B cell (primary cell): Measurements from ENCODE around the gene CLASP1. TPM values are rescaled to one million over a fixed set of nuclear protein-coding genes. Genes with fewer than 3 reads are reported as not detected.

Source experiments
- ATAC-seq: fragments of 200-7000 bp; cut with Tn5 transposase; one replicate; pipeline ENCODE4 v1.10.0; 2021; ENCODE audit warnings: low read depth, mild to moderate bottlenecking, moderate number of reproducible peaks, moderate library complexity
- CTCF ChIA-PET: fragments of 350-600 bp; sonication (Branson Sonifier 250); formaldehyde crosslinking; loops from one replicate; lab custom pipeline; 2021; ENCODE audit warnings: antibody characterized with exemption, inconsistent platforms; lab: Charles Lee
- POLR2A ChIA-PET: fragments of 350-600 bp; sonication (Branson Sonifier 250); formaldehyde crosslinking; loops from one replicate; lab custom pipeline; 2021; ENCODE audit warnings: antibody characterized with exemption; lab: Charles Lee
- DNase-seq: peaks from one replicate; pipeline ENCODE4 v3.0.0; 2013
- H2AFZ ChIP-seq: 2 replicates; pipeline ENCODE4 v1.6.1; 2012; ENCODE audit warnings: mild to moderate bottlenecking, low read depth, low read length; ENCODE audit not compliant: insufficient read depth, poor library complexity, severe bottlenecking
- H3K27ac ChIP-seq, 2 donors: 1 replicate in 1 of 2; 2 replicates in 1 of 2; pipeline ENCODE4 v1.5.1; 2012 to 2013; ENCODE audit warnings: low read length in 2 of 2, mild to moderate bottlenecking in 2 of 2, moderate library complexity in 1 of 2
- H3K27me3 ChIP-seq, 4 experiments: fragments of 200-600 bp in 1 of 4; sonication (generic) in 1 of 4; replicated peaks in 1 of 4; 1 replicate in 2 of 4; 2 replicates in 2 of 4; pipeline versions ENCODE4 v1.6.1 to v1.7.0; 2013 to 2016; ENCODE audit warnings: low read length in 3 of 4, mild to moderate bottlenecking in 2 of 4, mixed read lengths in 1 of 4, moderate library complexity in 1 of 4; ENCODE audit not compliant: insufficient read depth in 4 of 4, control insufficient read depth in 3 of 4; ENCODE audit errors: control extremely low read depth in 1 of 4
- H3K36me3 ChIP-seq, 2 experiments: replicated peaks in 1 of 2; 1 replicate in 1 of 2; 2 replicates in 1 of 2; pipeline versions ENCODE4 v1.6.1 to v1.7.1; 2013; ENCODE audit warnings: low read length in 1 of 2; ENCODE audit not compliant: insufficient read depth in 2 of 2, control insufficient read depth in 1 of 2; ENCODE audit errors: control extremely low read depth in 1 of 2, extremely low read depth in 1 of 2
- H3K4me1 ChIP-seq, 2 donors: fragments of 200-600 bp in 1 of 2; sonication (generic) in 1 of 2; 1 replicate in 1 of 2; 2 replicates in 1 of 2; pipeline versions ENCODE4 v1.5.1 to v1.6.1; 2013 to 2017; ENCODE audit warnings: low read length in 2 of 2; ENCODE audit not compliant: control insufficient read depth in 2 of 2, insufficient read depth in 2 of 2
- H3K4me2 ChIP-seq: replicated peaks from 2 replicates; pipeline ENCODE3; 2012; ENCODE audit warnings: mild to moderate bottlenecking, low read depth, low read length; ENCODE audit not compliant: poor library complexity, severe bottlenecking
- H3K4me3 ChIP-seq, 5 experiments: fragments of 200-600 bp in 1 of 5; sonication (generic) in 1 of 5; 1 replicate in 3 of 5; 2 replicates in 2 of 5; pipeline versions ENCODE4 v1.5.1 to v1.7.0; 2011 to 2016; ENCODE audit warnings: low read length in 4 of 5, mild to moderate bottlenecking in 4 of 5, low read depth in 2 of 5, control low read depth in 1 of 5, moderate library complexity in 1 of 5; ENCODE audit not compliant: insufficient read depth in 1 of 5; ENCODE audit errors: control extremely low read depth in 1 of 5, extremely low read depth in 1 of 5
- H3K79me2 ChIP-seq: fragments of 200-600 bp; sonication (generic); one replicate; pipeline ENCODE4 v1.6.0; 2016; ENCODE audit warnings: low read length; ENCODE audit not compliant: control insufficient read depth, insufficient read depth
- H3K9ac ChIP-seq: fragments of 200-600 bp; sonication (generic); 2 replicates; pipeline ENCODE4 v1.6.1; 2017; ENCODE audit warnings: mild to moderate bottlenecking, low read length, moderate library complexity
- H3K9me3 ChIP-seq, 3 donors: one replicate each; pipeline versions ENCODE4 v1.6.1 to v1.7.1; 2013; ENCODE audit warnings: low read length in 2 of 3; ENCODE audit not compliant: control insufficient read depth in 2 of 3, insufficient read depth in 1 of 3; ENCODE audit errors: control extremely low read depth in 1 of 3
- H4K20me1 ChIP-seq: 2 replicates; pipeline ENCODE4 v1.6.0; 2012; ENCODE audit warnings: mild to moderate bottlenecking, low read length; ENCODE audit not compliant: insufficient read depth, control insufficient read depth, poor library complexity, severe bottlenecking
- H3K27ac Mint-ChIP-seq: one replicate; pipeline ENCODE4 v1.8.0; 2021; ENCODE audit warnings: mixed read lengths
- H3K27me3 Mint-ChIP-seq: one replicate; pipeline ENCODE4 v1.8.0; 2021; ENCODE audit warnings: mixed read lengths
- H3K4me1 Mint-ChIP-seq: one replicate; pipeline ENCODE4 v1.8.0; 2021; ENCODE audit warnings: mixed read lengths
- H3K4me3 Mint-ChIP-seq: one replicate; pipeline ENCODE4 v1.8.0; 2021; ENCODE audit warnings: mixed read lengths
- H3K9me3 Mint-ChIP-seq: one replicate; pipeline ENCODE4 v1.8.0; 2022; ENCODE audit warnings: mixed read lengths; ENCODE audit not compliant: insufficient read depth
- EZH2 ChIP-seq: IDR thresholded peaks from 2 replicates; pipeline ENCODE4 v1.6.1; 2012; ENCODE audit warnings: borderline replicate concordance, low read depth, mild to moderate bottlenecking, moderate library complexity, low read length; ENCODE audit not compliant: insufficient read depth, poor library complexity, severe bottlenecking
- WGBS: methylation state at CpG from one replicate; pipeline ENCODE4 v1.1.5; 2013; ENCODE audit warnings: missing lambda C conversion rate; ENCODE audit not compliant: insufficient coverage; 5-methylcytosine and 5-hydroxymethylcytosine counted together
- intact Hi-C: fragments of 100-400 bp; cut with micrococcal nuclease; formaldehyde crosslinking; loops from one replicate; pipeline ENCODE4 v1.10.0; 2022
- polyA plus RNA-seq: library from polyadenylated mRNA; depleted of rRNA; stranded (reverse); fragments of >200 nt; gene quantifications from 2 replicates; pipeline ENCODE4 v1.2.3, GENCODE V29; 2012
- total RNA-seq, 2 donors: library from RNA; stranded (reverse); fragments of 120-200 nt in 1 of 2; gene quantifications; 1 replicate in 1 of 2; 2 replicates in 1 of 2; pipeline versions ENCODE4 v1.2.3 to v1.2.4, GENCODE V29; 2013 to 2022
- TF ChIP-seq, protein P1 (sequence below): fragments of 200-600 bp; IDR thresholded peaks from one replicate; pipeline ENCODE4 v1.8.0; 2022; ENCODE audit warnings: antibody characterized with exemption, mild to moderate bottlenecking

Gene CLASP1
- total and polyA plus RNA-seq, 2 donors (not counting 1 experiment from before 2014, with no cell fraction given): 8.7 to 88.0 TPM

DNA sequence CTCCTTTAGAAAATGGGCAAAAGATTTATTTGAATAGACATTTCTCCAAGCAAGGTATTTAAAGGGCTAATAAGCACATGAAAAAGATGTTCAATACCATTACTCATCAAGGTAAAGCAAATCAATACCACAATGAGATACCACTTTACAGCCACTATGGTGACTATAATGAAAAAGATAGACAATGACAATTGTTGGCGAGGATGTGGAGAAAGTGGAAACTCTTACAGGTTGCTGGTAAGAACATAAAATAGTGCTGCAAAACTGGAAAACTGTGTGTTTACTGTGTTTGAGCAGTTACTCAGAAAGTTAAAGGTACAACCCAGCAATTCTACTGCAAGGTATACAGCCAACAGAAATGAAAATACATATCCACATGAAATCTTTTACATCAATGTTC is 150.5 kb downstream of the CLASP1 start:
- no peaks in the 10 kb centered on the region for H3K27me3 ChIP-seq

DNA sequence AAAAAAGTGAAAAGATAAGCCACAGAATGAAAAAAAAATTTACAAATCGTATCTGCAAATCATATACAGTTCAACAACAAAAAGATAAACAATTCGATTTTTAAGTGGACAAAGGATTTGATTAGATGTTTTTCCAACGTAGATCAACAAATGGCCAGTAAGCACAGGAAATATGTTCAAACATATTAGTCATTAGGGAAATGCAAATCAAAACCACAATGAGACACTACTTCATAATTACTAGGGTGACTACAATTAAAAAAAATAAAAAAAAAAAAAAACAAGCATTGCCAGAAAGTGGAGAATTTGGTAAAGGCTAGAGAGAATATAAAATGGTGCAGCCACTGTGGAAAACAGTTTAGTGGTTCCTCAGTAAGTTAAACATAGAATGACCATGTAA is 156.9 kb downstream of the CLASP1 start:
- ATAC-seq: no peak
- Mint-ChIP-seq H3K4me1 (peaks cover 23% of the 10 kb centered on the region), H3K4me3 (no peak overlapping the region), H3K27me3 (no peaks in the 10 kb centered on the region), H3K27ac (no peak overlapping the region), H3K9me3 (no peaks in the 10 kb centered on the region)
- Histone ChIP-seq H3K4me2 (no peak overlapping the region), H3K9ac (no peak overlapping the region), H2AFZ (no peak overlapping the region), H3K36me3 (peaks cover 3 to 5% of the 10 kb centered on the region in 2 experiments), H4K20me1 (peaks cover 8% of the 10 kb centered on the region), H3K9me3 (no peaks in the 10 kb centered on the region), H3K79me2 (peaks cover 21% of the 10 kb centered on the region), H3K27ac (no peak overlapping the region), H3K4me1 (no peaks in the 10 kb centered on the region), H3K27me3 (no peaks in the 10 kb centered on the region), H3K4me3 (no peak overlapping the region)
- DNase-seq: no peak
- WGBS: no CpG with 5 or more reads among the region's 3 CpGs
- intact Hi-C loops: no loop called here
- TF ChIP-seq, protein P1, sequence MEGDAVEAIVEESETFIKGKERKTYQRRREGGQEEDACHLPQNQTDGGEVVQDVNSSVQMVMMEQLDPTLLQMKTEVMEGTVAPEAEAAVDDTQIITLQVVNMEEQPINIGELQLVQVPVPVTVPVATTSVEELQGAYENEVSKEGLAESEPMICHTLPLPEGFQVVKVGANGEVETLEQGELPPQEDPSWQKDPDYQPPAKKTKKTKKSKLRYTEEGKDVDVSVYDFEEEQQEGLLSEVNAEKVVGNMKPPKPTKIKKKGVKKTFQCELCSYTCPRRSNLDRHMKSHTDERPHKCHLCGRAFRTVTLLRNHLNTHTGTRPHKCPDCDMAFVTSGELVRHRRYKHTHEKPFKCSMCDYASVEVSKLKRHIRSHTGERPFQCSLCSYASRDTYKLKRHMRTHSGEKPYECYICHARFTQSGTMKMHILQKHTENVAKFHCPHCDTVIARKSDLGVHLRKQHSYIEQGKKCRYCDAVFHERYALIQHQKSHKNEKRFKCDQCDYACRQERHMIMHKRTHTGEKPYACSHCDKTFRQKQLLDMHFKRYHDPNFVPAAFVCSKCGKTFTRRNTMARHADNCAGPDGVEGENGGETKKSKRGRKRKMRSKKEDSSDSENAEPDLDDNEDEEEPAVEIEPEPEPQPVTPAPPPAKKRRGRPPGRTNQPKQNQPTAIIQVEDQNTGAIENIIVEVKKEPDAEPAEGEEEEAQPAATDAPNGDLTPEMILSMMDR: no peak
- no peak for TF ChIP-seq EZH2
- POLR2A ChIA-PET: no interaction called here
- CTCF ChIA-PET: no interaction called here

More for the DNA sequence above, 150.5 kb downstream of the CLASP1 start:
- DNase-seq (no peak), ATAC-seq (no peak)
- H3K36me3 ChIP-seq: peaks cover 7 to 38% of the 10 kb centered on the region in 2 experiments
- H3K9ac ChIP-seq: no peak overlapping the region
- no CpG with 5 or more reads among the region's 1 CpG for WGBS
- H4K20me1 ChIP-seq: no peaks in the 10 kb centered on the region
- H3K4me3 Mint-ChIP-seq: no peak overlapping the region
- H3K4me1 Mint-ChIP-seq: peaks cover 5% of the 10 kb centered on the region
- intact Hi-C loops: no loop called here
- ChIA-PET CTCF (no interaction called here), POLR2A (no interaction called here)
- H3K27me3 Mint-ChIP-seq: no peaks in the 10 kb centered on the region
- H3K27ac Mint-ChIP-seq: no peak overlapping the region
- H3K9me3 Mint-ChIP-seq: peaks cover 6% of the 10 kb centered on the region
- H3K9me3 ChIP-seq: peaks cover 0 to 1% (median 0%) of the 10 kb centered on the region in 3 donors
- no peaks in the 10 kb centered on the region for H3K4me1 ChIP-seq
- no peak for TF ChIP-seq EZH2
- H3K4me2 ChIP-seq: no peak overlapping the region
- no peak overlapping the region for H2AFZ ChIP-seq
- no peak overlapping the region for H3K4me3 ChIP-seq
- peaks cover 15% of the 10 kb centered on the region for H3K79me2 ChIP-seq
- no peak overlapping the region for H3K27ac ChIP-seq
